ENCODE measurements around the gene BHLHA15. TPM values are rescaled to one million over a fixed set of nuclear protein-coding genes. Genes with fewer than 3 reads are reported as not detected.
"Not testable (repeated sequence)": the region's sequence is repeated elsewhere in the genome, so short reads cannot be mapped to it uniquely, and the experiment has no call there.

The BHLHA15 gene
- polyA plus RNA-seq, 3 donors: not detected

DNA sequence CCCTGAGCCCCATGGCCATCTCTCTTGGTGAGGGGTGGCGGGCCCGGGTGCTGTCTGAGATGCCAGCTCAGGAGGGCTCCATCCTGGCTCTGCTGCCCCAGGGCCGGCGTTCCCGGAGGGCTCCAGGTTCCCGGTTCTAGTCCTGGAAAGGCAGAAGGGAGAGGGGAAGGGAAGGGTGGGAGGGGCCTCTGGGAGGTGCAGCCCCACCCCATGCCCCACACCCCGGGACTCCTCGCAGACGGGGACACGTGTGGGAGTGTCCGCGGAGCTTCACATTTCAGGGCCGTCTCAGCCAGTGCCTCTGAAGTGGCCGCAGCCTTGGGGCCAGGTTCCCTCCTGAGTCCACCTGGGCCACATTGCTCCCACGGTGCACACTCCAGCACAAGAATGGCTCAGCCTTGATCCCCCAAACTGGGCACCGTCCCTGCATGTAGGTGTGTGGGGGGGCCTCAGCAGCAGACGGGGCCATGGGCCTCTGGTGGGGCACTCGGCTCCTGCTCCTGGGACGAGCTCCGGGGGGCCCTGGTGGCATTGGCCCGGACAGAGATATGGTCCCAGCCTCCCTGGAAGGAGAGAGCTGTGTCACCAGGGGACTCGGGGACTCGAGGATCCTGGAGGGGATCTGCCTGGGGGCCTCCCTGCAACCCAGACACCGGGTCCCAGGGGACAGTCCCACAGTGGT is 5.8 kb downstream of the BHLHA15 start:
- H3K79me2 ChIP-seq (ENCODE audit: insufficient read depth, low read length): no peaks in the 10 kb centered on the region
- H3K4me1 ChIP-seq (ENCODE audit: control insufficient read depth in 1 of 2, insufficient read depth in 2 of 2, low read length in 2 of 2): peaks cover 6% of the 10 kb centered on the region in 2 donors
- no peak for DNase-seq
- TF ChIP-seq, protein P1, sequence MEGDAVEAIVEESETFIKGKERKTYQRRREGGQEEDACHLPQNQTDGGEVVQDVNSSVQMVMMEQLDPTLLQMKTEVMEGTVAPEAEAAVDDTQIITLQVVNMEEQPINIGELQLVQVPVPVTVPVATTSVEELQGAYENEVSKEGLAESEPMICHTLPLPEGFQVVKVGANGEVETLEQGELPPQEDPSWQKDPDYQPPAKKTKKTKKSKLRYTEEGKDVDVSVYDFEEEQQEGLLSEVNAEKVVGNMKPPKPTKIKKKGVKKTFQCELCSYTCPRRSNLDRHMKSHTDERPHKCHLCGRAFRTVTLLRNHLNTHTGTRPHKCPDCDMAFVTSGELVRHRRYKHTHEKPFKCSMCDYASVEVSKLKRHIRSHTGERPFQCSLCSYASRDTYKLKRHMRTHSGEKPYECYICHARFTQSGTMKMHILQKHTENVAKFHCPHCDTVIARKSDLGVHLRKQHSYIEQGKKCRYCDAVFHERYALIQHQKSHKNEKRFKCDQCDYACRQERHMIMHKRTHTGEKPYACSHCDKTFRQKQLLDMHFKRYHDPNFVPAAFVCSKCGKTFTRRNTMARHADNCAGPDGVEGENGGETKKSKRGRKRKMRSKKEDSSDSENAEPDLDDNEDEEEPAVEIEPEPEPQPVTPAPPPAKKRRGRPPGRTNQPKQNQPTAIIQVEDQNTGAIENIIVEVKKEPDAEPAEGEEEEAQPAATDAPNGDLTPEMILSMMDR (IDR thresholded peaks at IDR 0.05): no peak
- H3K27ac ChIP-seq (ENCODE audit: low read depth in 1 of 2, low read length in 2 of 2): no peak overlapping the region
- no peak overlapping the region for H3K4me3 Mint-ChIP-seq
- H3K27ac Mint-ChIP-seq: no peak overlapping the region
- no peak overlapping the region for H3K9ac ChIP-seq (ENCODE audit: insufficient read depth, low read length, poor library complexity, severe bottlenecking)
- no peak overlapping the region for H3K4me2 ChIP-seq (replicated peaks; ENCODE audit: extremely low read depth, low read length, poor library complexity, severe bottlenecking)
- peaks cover under 1 to 9% (median 2%) of the 10 kb centered on the region in 3 donors for H3K27me3 Mint-ChIP-seq (ENCODE audit: low read depth in 3 of 3)
- WGBS (ENCODE audit: insufficient coverage): 97% methylated on average over 13 of the region's 24 CpGs
- H3K4me3 ChIP-seq (replicated peaks in 1 of 3; ENCODE audit: low read depth in 2 of 3, low read length in 3 of 3): no peak overlapping the region
- no peak overlapping the region for H2AFZ ChIP-seq (ENCODE audit: insufficient read depth, low read depth, low read length, poor library complexity, severe bottlenecking)
- peaks cover 0 to 5% (median 0%) of the 10 kb centered on the region in 7 donors for H3K9me3 Mint-ChIP-seq
- H4K20me1 ChIP-seq (ENCODE audit: insufficient read depth, low read length): peaks cover 25% of the 10 kb centered on the region
- H3K36me3 ChIP-seq (replicated peaks in 1 of 2; ENCODE audit: control insufficient read depth in 1 of 2, insufficient read depth in 2 of 2, low read length in 2 of 2): peaks cover 36 to 37% of the 10 kb centered on the region in 2 donors
- H3K27me3 ChIP-seq (ENCODE audit: control insufficient read depth in 2 of 2, insufficient read depth in 2 of 2, low read length in 2 of 2): peaks cover 0 to 6% of the 10 kb centered on the region in 2 donors
- no peaks in the 10 kb centered on the region for H3K9me3 ChIP-seq (replicated peaks in 1 of 2; ENCODE audit: control insufficient read depth in 1 of 2, insufficient read depth in 1 of 2, low read length in 2 of 2)
- intact Hi-C loops (cut with micrococcal nuclease): no loop called here
- H3K4me1 Mint-ChIP-seq: peaks cover 6% of the 10 kb centered on the region
- peaks cover 36 to 52% of the 10 kb centered on the region in 2 donors for H3K36me3 Mint-ChIP-seq

DNA sequence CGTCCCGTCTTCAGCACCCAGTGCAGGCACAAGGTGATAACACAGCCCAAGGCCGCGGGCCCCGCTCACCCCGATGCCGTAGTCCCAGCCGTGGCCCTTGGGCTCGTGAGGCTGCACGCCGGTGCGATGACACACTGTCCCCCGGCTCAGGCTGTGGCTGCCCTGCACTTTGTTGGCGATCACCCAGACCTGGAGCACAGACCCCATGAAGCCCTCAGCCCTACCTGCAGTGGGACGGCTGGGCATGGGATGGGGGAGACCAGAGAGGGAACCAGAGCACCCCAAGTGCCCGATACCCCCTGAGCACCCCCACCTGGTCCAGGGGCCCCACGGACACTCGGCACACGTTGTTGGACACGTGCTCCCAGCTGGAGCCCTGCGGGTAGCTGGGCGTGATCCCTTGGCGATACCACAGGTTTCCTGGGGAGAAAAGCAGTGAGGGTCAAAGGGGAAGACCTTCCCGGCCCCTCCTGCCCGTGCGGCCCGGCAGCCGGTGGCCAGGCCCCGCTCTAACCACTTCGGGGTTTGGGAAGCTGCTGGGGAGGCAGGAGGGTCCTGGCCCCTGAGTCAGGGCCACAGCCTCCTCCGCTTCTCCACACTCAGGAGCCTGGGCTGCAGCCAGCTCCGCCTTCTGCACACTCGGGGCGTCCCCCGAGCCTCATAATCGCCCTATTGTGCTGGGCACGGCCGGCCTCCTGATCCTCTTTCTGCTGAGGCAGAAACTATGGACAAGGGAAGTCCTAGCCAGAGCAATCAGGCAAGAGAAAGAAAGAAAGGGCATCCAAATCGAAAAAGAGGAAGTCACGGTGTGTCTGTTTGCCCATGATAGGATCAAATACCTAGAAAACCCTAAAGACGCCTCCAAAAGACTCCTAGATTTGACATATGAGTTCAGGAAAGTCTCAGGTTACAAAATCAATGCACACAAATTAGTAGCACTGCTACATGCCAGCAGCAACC is 6.7 kb downstream of the BHLHA15 start:
- peaks cover 25% of the 10 kb centered on the region for H4K20me1 ChIP-seq (ENCODE audit: insufficient read depth, low read length)
- 66% methylated on average over 33 of the region's 41 CpGs for WGBS (ENCODE audit: insufficient coverage)
- H3K4me2 ChIP-seq (replicated peaks; ENCODE audit: extremely low read depth, low read length, poor library complexity, severe bottlenecking): no peak overlapping the region
- H3K9ac ChIP-seq (ENCODE audit: insufficient read depth, low read length, poor library complexity, severe bottlenecking): no peak overlapping the region
- no peak overlapping the region for H3K27ac ChIP-seq (ENCODE audit: low read depth in 1 of 2, low read length in 2 of 2)
- Mint-ChIP-seq H3K27me3 (ENCODE audit: low read depth in 3 of 3) (peaks cover 0 to 3% (median 2%) of the 10 kb centered on the region in 3 donors), H3K9me3 (peaks cover 0 to 5% (median 0%) of the 10 kb centered on the region in 7 donors), H3K27ac (no peak overlapping the region), H3K4me3 (peak overlapping the region in 1 of 2 donors; percentile 70), H3K4me1 (peaks cover 6% of the 10 kb centered on the region), H3K36me3 (peaks cover 36 to 55% of the 10 kb centered on the region in 2 donors)
- peak in 2 of 3 donors; percentile 21 to 31 for DNase-seq
- intact Hi-C loops (cut with micrococcal nuclease): no loop called here
- no peaks in the 10 kb centered on the region for H3K79me2 ChIP-seq (ENCODE audit: insufficient read depth, low read length)
- H3K27me3 ChIP-seq (ENCODE audit: control insufficient read depth in 2 of 2, insufficient read depth in 2 of 2, low read length in 2 of 2): no peaks in the 10 kb centered on the region
- TF ChIP-seq, protein P1 (IDR thresholded peaks at IDR 0.05): no peak
- H3K9me3 ChIP-seq (replicated peaks in 1 of 2; ENCODE audit: control insufficient read depth in 1 of 2, insufficient read depth in 1 of 2, low read length in 2 of 2): no peaks in the 10 kb centered on the region
- peaks cover 44 to 46% of the 10 kb centered on the region in 2 donors for H3K36me3 ChIP-seq (replicated peaks in 1 of 2; ENCODE audit: control insufficient read depth in 1 of 2, insufficient read depth in 2 of 2, low read length in 2 of 2)
- peaks cover 6% of the 10 kb centered on the region in 2 donors for H3K4me1 ChIP-seq (ENCODE audit: control insufficient read depth in 1 of 2, insufficient read depth in 2 of 2, low read length in 2 of 2)
- H3K4me3 ChIP-seq (replicated peaks in 1 of 3; ENCODE audit: low read depth in 2 of 3, low read length in 3 of 3): no peak overlapping the region
- H2AFZ ChIP-seq (ENCODE audit: insufficient read depth, low read depth, low read length, poor library complexity, severe bottlenecking): no peak overlapping the region

DNA sequence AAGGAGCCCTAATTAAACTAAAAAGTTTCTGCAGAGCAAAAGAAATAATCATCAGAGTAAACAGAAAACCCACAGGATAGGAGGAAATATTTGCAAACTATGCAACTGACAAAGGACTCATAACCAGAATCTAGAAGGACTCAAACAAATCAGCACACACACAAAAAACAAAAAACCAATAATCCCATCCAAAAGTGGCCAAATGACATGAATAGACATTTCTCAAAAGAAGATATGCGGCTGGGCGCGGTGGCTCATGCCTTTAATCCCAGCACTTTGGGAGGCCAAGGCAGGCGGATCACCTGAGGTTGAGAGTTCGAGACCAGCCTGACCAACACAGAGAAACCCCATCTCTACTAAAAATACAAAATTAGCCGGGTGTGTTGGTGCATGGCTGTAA is 8.1 kb downstream of the BHLHA15 start:
- H4K20me1 ChIP-seq (ENCODE audit: insufficient read depth, low read length): peaks cover 21% of the 10 kb centered on the region
- not testable (repeated sequence) for H3K4me1 Mint-ChIP-seq, DNase-seq

More for the DNA sequence above, 8.1 kb downstream of the BHLHA15 start:
- no CpG with 5 or more reads among the region's 6 CpGs for whole genome bisulfite sequencing (ENCODE audit: insufficient coverage)
- H3K4me1 ChIP-seq (ENCODE audit: control insufficient read depth in 1 of 2, insufficient read depth in 2 of 2, low read length in 2 of 2); H3K27me3 ChIP-seq (ENCODE audit: control insufficient read depth in 2 of 2, insufficient read depth in 2 of 2, low read length in 2 of 2); H3K4me3 Mint-ChIP-seq; H3K27ac ChIP-seq (ENCODE audit: low read depth in 1 of 2, low read length in 2 of 2); H3K9me3 Mint-ChIP-seq; H3K4me2 ChIP-seq (replicated peaks; ENCODE audit: extremely low read depth, low read length, poor library complexity, severe bottlenecking); H3K9me3 ChIP-seq (replicated peaks in 1 of 2; ENCODE audit: control insufficient read depth in 1 of 2, insufficient read depth in 1 of 2, low read length in 2 of 2); H2AFZ ChIP-seq (ENCODE audit: insufficient read depth, low read depth, low read length, poor library complexity, severe bottlenecking); intact Hi-C loops (cut with micrococcal nuclease); H3K27me3 Mint-ChIP-seq (ENCODE audit: low read depth in 3 of 3); H3K79me2 ChIP-seq (ENCODE audit: insufficient read depth, low read length); H3K27ac Mint-ChIP-seq; H3K4me3 ChIP-seq (replicated peaks in 1 of 3; ENCODE audit: low read depth in 2 of 3, low read length in 3 of 3); H3K9ac ChIP-seq (ENCODE audit: insufficient read depth, low read length, poor library complexity, severe bottlenecking): not testable (repeated sequence)
- peaks cover 51 to 56% of the 10 kb centered on the region in 2 donors for H3K36me3 ChIP-seq (replicated peaks in 1 of 2; ENCODE audit: control insufficient read depth in 1 of 2, insufficient read depth in 2 of 2, low read length in 2 of 2)
- H3K36me3 Mint-ChIP-seq: peaks cover 36 to 61% of the 10 kb centered on the region in 2 donors
